ENCODE results near the gene UBE2E2. TPM values are rescaled to one million over a fixed set of nuclear protein-coding genes. Genes with fewer than 3 reads are reported as not detected.

UBE2E2 gene
- total and polyA plus RNA-seq, 4 donors = 23.8 to 56.5 (median 32.9) TPM

DNA sequence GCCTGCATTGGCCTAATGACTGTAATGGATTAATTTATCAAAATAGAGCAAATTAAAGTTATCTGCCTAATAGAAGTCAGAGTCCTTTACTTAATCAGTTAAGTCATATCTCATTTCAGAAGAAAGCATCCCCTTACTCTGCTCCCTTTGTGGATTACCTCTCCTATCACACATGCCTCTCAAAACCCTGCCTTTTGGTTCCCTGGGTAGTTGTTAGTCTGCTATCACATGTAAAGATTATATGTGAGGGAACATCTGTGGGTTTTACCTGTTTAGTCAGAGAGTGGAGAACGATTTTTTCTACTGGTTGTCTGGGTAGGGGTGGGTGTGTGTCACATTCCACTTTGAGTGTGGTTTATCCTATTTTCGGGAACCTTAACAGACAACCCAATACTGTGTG is 16.4 kb downstream of the UBE2E2 start:
- 62 to 80% methylated on average over 2 of the region's 2 CpGs for WGBS, 2 donors
- no peak overlapping the region for H3K4me3 ChIP-seq (ENCODE audit: low read length in 2 of 2)
- peaks cover 0 to 3% of the 10 kb centered on the region in 2 donors for H3K4me1 ChIP-seq (ENCODE audit: control insufficient read depth in 1 of 2, insufficient read depth in 2 of 2, low read length in 2 of 2)
- DNase-seq (no peak), ATAC-seq (ENCODE audit: low FRiP score) (no peak)
- H3K9me3 ChIP-seq (ENCODE audit: control insufficient read depth, low read length) = no peaks in the 10 kb centered on the region
- no peak overlapping the region for H3K27ac ChIP-seq (ENCODE audit: low read depth in 1 of 2, low read length in 2 of 2)
- intact Hi-C loops (cut with DNase I) = no loop called here
- H3K27me3 ChIP-seq (ENCODE audit: control insufficient read depth in 1 of 2, insufficient read depth in 2 of 2, low read length in 1 of 2) = no peaks in the 10 kb centered on the region
- no peaks in the 10 kb centered on the region for H3K36me3 ChIP-seq (ENCODE audit: control insufficient read depth in 1 of 2, insufficient read depth in 2 of 2, low read length in 1 of 2)

DNA sequence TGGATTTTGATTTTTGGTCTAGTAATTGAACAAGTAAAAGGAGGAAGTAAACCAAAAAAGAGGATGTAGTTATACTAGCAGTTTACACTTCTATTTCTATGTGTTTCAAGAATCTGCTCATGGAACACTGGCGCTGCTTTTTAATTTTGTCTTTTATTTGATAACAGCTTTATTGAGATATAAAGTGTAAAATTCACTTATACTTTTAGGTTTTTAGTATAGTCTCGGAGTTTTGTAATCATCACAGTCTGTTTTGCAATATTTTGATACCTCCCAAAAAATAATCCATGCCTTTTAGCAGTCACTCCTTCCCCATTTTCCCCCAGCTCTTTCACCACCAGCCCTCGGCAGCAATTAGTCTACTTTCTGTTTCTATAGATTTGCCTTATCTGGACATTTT is 18.0 kb downstream of the UBE2E2 start:
- Histone ChIP-seq H3K4me1 (ENCODE audit: control insufficient read depth in 1 of 2, insufficient read depth in 2 of 2, low read length in 2 of 2) (peaks cover 0 to 3% of the 10 kb centered on the region in 2 donors), H3K27ac (ENCODE audit: low read depth in 1 of 2, low read length in 2 of 2) (no peak overlapping the region), H3K27me3 (ENCODE audit: control insufficient read depth in 1 of 2, insufficient read depth in 2 of 2, low read length in 1 of 2) (no peaks in the 10 kb centered on the region), H3K36me3 (ENCODE audit: control insufficient read depth in 1 of 2, insufficient read depth in 2 of 2, low read length in 1 of 2) (no peaks in the 10 kb centered on the region), H3K9me3 (ENCODE audit: control insufficient read depth, low read length) (no peaks in the 10 kb centered on the region), H3K4me3 (ENCODE audit: low read length in 2 of 2) (no peak overlapping the region)
- ATAC-seq (ENCODE audit: low FRiP score) = no peak
- WGBS, 2 donors = 93 to 94% methylated on average over 3 of the region's 3 CpGs
- no peak for DNase-seq
- intact Hi-C loops (cut with DNase I) = no loop called here

DNA sequence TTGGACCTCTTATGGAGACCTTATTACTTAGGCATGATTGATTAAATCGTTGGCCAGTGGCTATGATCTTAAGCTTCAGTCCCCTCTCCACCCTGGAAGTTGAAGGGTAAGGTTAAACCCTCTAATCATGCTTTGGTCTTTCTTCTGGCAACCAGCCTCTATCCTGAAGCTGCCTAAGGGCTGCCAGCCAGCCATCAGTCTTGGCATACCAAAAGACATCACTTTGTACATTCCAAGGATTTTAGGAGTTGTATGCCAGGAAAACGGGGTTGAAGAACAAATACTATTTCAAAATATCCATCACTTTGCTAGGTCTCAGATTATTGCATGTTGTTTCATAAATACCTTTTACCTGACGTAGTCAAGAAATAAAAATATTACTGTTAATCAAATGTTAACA is 28.9 kb downstream of the UBE2E2 start:
- H3K4me3 ChIP-seq (ENCODE audit: low read length in 2 of 2) = no peak overlapping the region
- no peaks in the 10 kb centered on the region for H3K27me3 ChIP-seq (ENCODE audit: control insufficient read depth in 1 of 2, insufficient read depth in 2 of 2, low read length in 1 of 2)
- no peaks in the 10 kb centered on the region for H3K36me3 ChIP-seq (ENCODE audit: control insufficient read depth in 1 of 2, insufficient read depth in 2 of 2, low read length in 1 of 2)
- no peaks in the 10 kb centered on the region for H3K9me3 ChIP-seq (ENCODE audit: control insufficient read depth, low read length)
- 16 to 25% methylated on average over 3 of the region's 3 CpGs for WGBS, 2 donors
- DNase-seq = no peak
- peaks cover 0 to 3% of the 10 kb centered on the region in 2 donors for H3K4me1 ChIP-seq (ENCODE audit: control insufficient read depth in 1 of 2, insufficient read depth in 2 of 2, low read length in 2 of 2)
- no peak overlapping the region for H3K27ac ChIP-seq (ENCODE audit: low read depth in 1 of 2, low read length in 2 of 2)
- intact Hi-C loops (cut with DNase I) = loop anchor here in 1 of 2 donors (1.0 kb wide), 1 partner anchor 28 kb away; no protein-coding TSS in a partner anchor
- ATAC-seq (ENCODE audit: low FRiP score) = no peak

DNA sequence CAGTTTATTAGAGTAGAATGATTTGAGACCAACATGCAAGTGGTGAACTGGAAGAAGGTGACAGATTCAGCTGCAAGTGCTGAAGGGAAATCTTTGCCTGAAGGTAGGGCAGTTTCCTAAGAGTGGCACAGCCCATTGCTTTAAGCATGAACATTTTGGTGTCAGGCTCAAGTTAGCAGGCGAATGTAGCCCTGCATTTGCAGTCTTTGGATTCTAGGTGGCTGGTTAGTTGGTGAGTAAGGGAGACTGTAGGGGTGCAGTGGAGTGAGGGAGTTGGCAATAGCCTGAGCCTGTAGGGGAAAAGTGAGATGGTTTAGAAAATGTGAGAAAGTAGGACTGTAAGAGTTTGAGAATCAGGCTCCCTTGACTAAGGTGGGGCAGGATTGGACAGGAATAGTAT is 29.7 kb downstream of the UBE2E2 start:
- intact Hi-C loops (cut with DNase I) = loop anchor here in 1 of 2 donors (1.0 kb wide), 1 partner anchor 29 kb away; no protein-coding TSS in a partner anchor
- ATAC-seq (ENCODE audit: low FRiP score) (no peak), DNase-seq (no peak)
- Histone ChIP-seq H3K27ac (ENCODE audit: low read depth in 1 of 2, low read length in 2 of 2) (no peak overlapping the region), H3K36me3 (ENCODE audit: control insufficient read depth in 1 of 2, insufficient read depth in 2 of 2, low read length in 1 of 2) (no peaks in the 10 kb centered on the region), H3K27me3 (ENCODE audit: control insufficient read depth in 1 of 2, insufficient read depth in 2 of 2, low read length in 1 of 2) (no peaks in the 10 kb centered on the region), H3K4me3 (ENCODE audit: low read length in 2 of 2) (no peak overlapping the region), H3K4me1 (ENCODE audit: control insufficient read depth in 1 of 2, insufficient read depth in 2 of 2, low read length in 2 of 2) (peaks cover 0 to 3% of the 10 kb centered on the region in 2 donors), H3K9me3 (ENCODE audit: control insufficient read depth, low read length) (no peaks in the 10 kb centered on the region)
- 78 to 94% methylated on average over 1 of the region's 1 CpG for WGBS, 2 donors

DNA sequence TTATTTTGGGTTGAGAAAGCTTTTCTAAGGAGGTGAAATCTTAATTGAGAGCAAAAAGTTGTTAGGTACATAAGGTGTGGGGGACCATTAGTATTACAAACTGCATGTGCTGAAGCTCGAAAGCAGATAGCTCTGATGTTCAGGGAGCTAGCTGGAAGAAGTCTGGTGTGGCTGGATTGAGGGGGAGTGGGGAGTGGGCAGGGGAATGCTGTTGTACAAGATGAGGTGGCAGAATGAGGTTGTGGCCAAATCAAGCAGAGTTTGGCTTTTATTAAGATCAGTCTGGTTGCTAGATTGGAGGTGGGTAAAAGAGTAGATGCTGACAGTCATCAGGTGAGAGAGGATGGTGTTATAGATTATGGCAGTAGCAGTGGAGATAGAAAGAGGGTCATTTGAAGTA is 32.1 kb downstream of the UBE2E2 start:
- no peak for DNase-seq
- Histone ChIP-seq H3K9me3 (ENCODE audit: control insufficient read depth, low read length) (no peaks in the 10 kb centered on the region), H3K4me3 (ENCODE audit: low read length in 2 of 2) (no peak overlapping the region), H3K27me3 (ENCODE audit: control insufficient read depth in 1 of 2, insufficient read depth in 2 of 2, low read length in 1 of 2) (no peaks in the 10 kb centered on the region), H3K36me3 (ENCODE audit: control insufficient read depth in 1 of 2, insufficient read depth in 2 of 2, low read length in 1 of 2) (no peaks in the 10 kb centered on the region), H3K4me1 (ENCODE audit: control insufficient read depth in 1 of 2, insufficient read depth in 2 of 2, low read length in 2 of 2) (peaks cover 0 to 3% of the 10 kb centered on the region in 2 donors), H3K27ac (ENCODE audit: low read depth in 1 of 2, low read length in 2 of 2) (no peak overlapping the region)
- intact Hi-C loops (cut with DNase I) = no loop called here
- WGBS, 2 donors = 96 to 100% methylated on average over 1 of the region's 1 CpG
- no peak for ATAC-seq (ENCODE audit: low FRiP score)

DNA sequence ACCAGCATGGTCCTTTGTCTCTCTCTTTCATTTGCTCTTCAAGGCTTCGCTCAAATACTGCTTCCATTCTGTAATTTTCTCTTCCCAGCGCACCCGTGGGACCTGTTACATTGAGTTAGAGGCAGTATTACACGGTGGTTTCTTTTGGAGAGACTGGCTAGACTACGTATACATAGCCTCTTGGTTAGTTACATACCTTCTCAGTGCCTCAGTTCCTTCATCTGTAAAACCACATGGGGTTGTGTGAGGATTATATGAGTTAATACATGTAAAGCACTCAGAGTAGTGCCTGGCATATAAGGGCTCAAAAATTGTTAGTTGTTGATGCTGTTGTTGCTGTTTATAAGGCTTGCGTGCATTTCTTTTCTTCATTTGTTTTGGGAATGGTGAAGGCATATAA is 33.8 kb downstream of the UBE2E2 start:
- WGBS, 2 donors = 93% methylated on average over 6 of the region's 6 CpGs
- no peak for ATAC-seq (ENCODE audit: low FRiP score)
- H3K27ac ChIP-seq (ENCODE audit: low read depth in 1 of 2, low read length in 2 of 2) = no peak overlapping the region
- H3K27me3 ChIP-seq (ENCODE audit: control insufficient read depth in 1 of 2, insufficient read depth in 2 of 2, low read length in 1 of 2) = no peaks in the 10 kb centered on the region
- intact Hi-C loops (cut with DNase I) = no loop called here
- H3K4me1 ChIP-seq (ENCODE audit: control insufficient read depth in 1 of 2, insufficient read depth in 2 of 2, low read length in 2 of 2) = peaks cover 0 to 2% of the 10 kb centered on the region in 2 donors
- no peak overlapping the region for H3K4me3 ChIP-seq (ENCODE audit: low read length in 2 of 2)
- H3K9me3 ChIP-seq (ENCODE audit: control insufficient read depth, low read length) = no peaks in the 10 kb centered on the region
- DNase-seq = no peak
- H3K36me3 ChIP-seq (ENCODE audit: control insufficient read depth in 1 of 2, insufficient read depth in 2 of 2, low read length in 1 of 2) = no peaks in the 10 kb centered on the region

DNA sequence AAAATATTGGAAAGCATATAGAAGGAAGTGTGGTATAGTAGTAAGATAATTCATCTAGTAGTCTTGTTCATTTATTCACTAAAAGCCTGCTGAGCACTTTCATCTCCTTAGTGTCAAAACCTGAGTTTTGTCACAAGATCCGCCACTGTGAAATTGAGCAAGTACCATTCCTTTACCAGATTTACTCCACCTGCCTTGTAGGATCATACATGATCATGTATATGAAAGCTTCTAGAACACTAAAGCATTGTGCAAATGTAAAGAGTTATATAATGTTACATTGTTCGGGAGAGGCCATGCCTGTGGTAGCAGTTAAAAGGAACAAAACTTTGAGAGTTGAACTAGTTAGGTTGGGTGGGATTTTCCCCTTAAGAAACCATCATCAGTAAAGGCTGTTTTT is 35.0 kb downstream of the UBE2E2 start:
- ATAC-seq (ENCODE audit: low FRiP score) (no peak), DNase-seq (no peak)
- WGBS, 2 donors = 97% methylated on average over 2 of the region's 2 CpGs
- no peaks in the 10 kb centered on the region for H3K4me1 ChIP-seq (ENCODE audit: control insufficient read depth in 1 of 2, insufficient read depth in 2 of 2, low read length in 2 of 2)
- no peak overlapping the region for H3K27ac ChIP-seq (ENCODE audit: low read depth in 1 of 2, low read length in 2 of 2)
- H3K4me3 ChIP-seq (ENCODE audit: low read length in 2 of 2) = no peak overlapping the region
- H3K27me3 ChIP-seq (ENCODE audit: control insufficient read depth in 1 of 2, insufficient read depth in 2 of 2, low read length in 1 of 2) = no peaks in the 10 kb centered on the region
- intact Hi-C loops (cut with DNase I) = no loop called here
- no peaks in the 10 kb centered on the region for H3K9me3 ChIP-seq (ENCODE audit: control insufficient read depth, low read length)
- no peaks in the 10 kb centered on the region for H3K36me3 ChIP-seq (ENCODE audit: control insufficient read depth in 1 of 2, insufficient read depth in 2 of 2, low read length in 1 of 2)

DNA sequence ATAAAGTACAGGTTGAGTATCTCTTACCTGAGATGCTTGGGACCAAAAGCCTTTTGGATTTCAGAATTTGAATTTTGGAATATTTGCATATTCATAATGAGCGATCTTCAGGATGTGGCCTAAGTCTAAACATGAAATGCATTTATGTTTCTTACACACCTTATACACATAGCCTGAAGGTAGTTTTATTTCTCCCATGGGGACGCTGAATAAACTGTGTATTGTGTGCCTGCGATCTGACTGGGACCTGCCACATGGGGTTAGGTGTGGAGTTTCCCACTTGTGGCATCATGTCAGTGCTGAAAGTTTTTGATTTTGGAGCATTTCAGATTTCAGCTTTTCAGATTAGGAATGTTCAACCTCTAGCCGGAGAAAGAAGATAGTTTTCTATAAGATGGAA is 35.5 kb downstream of the UBE2E2 start:
- ATAC-seq (ENCODE audit: low FRiP score) = no peak
- H3K9me3 ChIP-seq (ENCODE audit: control insufficient read depth, low read length) = no peaks in the 10 kb centered on the region
- WGBS, 2 donors = 97 to 99% methylated on average over 4 of the region's 4 CpGs
- DNase-seq = no peak
- H3K4me1 ChIP-seq (ENCODE audit: control insufficient read depth in 1 of 2, insufficient read depth in 2 of 2, low read length in 2 of 2) = no peaks in the 10 kb centered on the region
- no peak overlapping the region for H3K27ac ChIP-seq (ENCODE audit: low read depth in 1 of 2, low read length in 2 of 2)
- H3K36me3 ChIP-seq (ENCODE audit: control insufficient read depth in 1 of 2, insufficient read depth in 2 of 2, low read length in 1 of 2) = no peaks in the 10 kb centered on the region
- no peak overlapping the region for H3K4me3 ChIP-seq (ENCODE audit: low read length in 2 of 2)
- H3K27me3 ChIP-seq (ENCODE audit: control insufficient read depth in 1 of 2, insufficient read depth in 2 of 2, low read length in 1 of 2) = no peaks in the 10 kb centered on the region
- intact Hi-C loops (cut with DNase I) = no loop called here

DNA sequence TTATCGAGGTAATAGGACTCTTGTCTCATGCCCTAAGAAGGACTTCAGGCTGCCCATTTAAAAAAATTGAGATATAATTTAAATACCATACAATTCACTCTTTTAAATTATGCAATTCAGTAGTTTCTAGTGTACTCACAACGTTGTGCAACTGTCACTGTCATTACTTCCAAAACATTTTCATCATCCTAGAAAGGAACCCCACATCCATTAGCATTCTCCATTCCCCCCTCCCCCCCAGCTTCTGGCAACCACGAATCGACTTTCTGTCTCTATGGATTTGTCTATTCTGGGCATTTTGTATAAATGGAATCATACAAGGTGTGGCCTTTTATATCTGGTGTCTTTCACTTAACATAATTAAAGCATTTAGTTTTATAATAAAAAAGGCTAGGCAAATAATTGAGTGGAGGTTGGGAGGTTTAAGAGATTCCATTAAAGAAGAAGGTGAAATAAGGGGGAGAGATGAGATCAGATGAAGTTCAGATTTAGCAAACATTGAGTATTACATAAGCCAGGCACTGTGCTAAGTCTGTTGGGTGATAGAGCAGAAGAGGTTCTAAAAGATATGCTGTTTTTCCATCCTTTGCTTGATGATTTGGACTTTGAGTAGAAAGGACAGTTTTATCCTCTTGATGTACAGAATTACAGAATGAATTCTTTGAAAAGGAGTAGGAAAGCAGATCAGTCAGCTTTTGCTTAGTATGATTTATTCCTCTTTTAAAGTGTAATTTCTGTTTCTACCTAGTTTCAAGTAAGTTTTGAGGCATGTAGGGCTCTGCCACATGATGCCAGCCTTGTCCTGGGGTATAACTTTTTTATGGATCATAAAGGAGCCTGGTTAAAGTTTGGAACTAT is 36.3 kb downstream of the UBE2E2 start:
- no peak for ATAC-seq (ENCODE audit: low FRiP score)
- WGBS, 2 donors = 70 to 75% methylated on average over 4 of the region's 4 CpGs
- intact Hi-C loops (cut with DNase I) = no loop called here

More for the DNA sequence above, 36.3 kb downstream of the UBE2E2 start:
- H3K4me3 ChIP-seq (ENCODE audit: low read length in 2 of 2) = no peak overlapping the region
- no peaks in the 10 kb centered on the region for H3K9me3 ChIP-seq (ENCODE audit: control insufficient read depth, low read length)
- no peaks in the 10 kb centered on the region for H3K27me3 ChIP-seq (ENCODE audit: control insufficient read depth in 1 of 2, insufficient read depth in 2 of 2, low read length in 1 of 2)
- H3K27ac ChIP-seq (ENCODE audit: low read depth in 1 of 2, low read length in 2 of 2) = no peak overlapping the region
- no peak for DNase-seq
- no peaks in the 10 kb centered on the region for H3K4me1 ChIP-seq (ENCODE audit: control insufficient read depth in 1 of 2, insufficient read depth in 2 of 2, low read length in 2 of 2)
- H3K36me3 ChIP-seq (ENCODE audit: control insufficient read depth in 1 of 2, insufficient read depth in 2 of 2, low read length in 1 of 2) = no peaks in the 10 kb centered on the region
